ENCODE data around the gene BRME1. TPM values are rescaled to one million over a fixed set of nuclear protein-coding genes. Genes with fewer than 3 reads are reported as not detected.

BRME1 gene
- polyA plus RNA-seq, 1 experiment: 0.12 TPM

DNA sequence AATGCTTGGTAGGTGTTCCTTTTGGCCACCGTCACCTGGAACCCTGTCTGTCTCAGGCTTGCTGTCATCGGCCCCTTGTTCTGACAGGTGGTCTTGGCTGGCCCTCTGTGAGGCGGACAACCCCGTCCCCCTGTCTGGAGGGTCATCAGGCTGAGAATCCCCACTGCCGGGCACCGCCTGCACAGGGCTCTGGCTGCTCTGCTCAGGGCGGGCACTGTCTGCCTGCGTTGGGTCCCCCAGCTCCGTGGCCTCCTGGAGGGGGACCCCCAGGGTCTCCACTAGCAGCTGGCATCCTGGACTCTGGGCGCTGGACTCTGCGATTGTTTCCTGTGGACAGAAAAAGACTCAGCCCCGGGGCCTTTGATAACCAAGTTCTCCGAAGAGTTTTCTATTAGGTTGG, 15.8 kb downstream of the BRME1 start:
- no peak overlapping the region for H3K4me3 ChIP-seq (ENCODE audit: low read depth, low read length)
- peaks cover 8% of the 10 kb centered on the region for H3K27me3 ChIP-seq (ENCODE audit: control insufficient read depth, insufficient read depth, low read length)
- TF ChIP-seq, protein P1, sequence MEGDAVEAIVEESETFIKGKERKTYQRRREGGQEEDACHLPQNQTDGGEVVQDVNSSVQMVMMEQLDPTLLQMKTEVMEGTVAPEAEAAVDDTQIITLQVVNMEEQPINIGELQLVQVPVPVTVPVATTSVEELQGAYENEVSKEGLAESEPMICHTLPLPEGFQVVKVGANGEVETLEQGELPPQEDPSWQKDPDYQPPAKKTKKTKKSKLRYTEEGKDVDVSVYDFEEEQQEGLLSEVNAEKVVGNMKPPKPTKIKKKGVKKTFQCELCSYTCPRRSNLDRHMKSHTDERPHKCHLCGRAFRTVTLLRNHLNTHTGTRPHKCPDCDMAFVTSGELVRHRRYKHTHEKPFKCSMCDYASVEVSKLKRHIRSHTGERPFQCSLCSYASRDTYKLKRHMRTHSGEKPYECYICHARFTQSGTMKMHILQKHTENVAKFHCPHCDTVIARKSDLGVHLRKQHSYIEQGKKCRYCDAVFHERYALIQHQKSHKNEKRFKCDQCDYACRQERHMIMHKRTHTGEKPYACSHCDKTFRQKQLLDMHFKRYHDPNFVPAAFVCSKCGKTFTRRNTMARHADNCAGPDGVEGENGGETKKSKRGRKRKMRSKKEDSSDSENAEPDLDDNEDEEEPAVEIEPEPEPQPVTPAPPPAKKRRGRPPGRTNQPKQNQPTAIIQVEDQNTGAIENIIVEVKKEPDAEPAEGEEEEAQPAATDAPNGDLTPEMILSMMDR (IDR thresholded peaks at IDR 0.05; ENCODE audit: low read depth, low read length): no peak
- no peak overlapping the region for H3K27ac ChIP-seq (ENCODE audit: low read depth, low read length)
- H3K9me3 ChIP-seq (ENCODE audit: control insufficient read depth, insufficient read depth, low read length): no peaks in the 10 kb centered on the region; the same call in 1 of the 2 replicates
- ChIA-PET CTCF (no interaction called here), POLR2A (no interaction called here)
- DNase-seq (ENCODE audit: low read depth, low spot score): no peak

DNA sequence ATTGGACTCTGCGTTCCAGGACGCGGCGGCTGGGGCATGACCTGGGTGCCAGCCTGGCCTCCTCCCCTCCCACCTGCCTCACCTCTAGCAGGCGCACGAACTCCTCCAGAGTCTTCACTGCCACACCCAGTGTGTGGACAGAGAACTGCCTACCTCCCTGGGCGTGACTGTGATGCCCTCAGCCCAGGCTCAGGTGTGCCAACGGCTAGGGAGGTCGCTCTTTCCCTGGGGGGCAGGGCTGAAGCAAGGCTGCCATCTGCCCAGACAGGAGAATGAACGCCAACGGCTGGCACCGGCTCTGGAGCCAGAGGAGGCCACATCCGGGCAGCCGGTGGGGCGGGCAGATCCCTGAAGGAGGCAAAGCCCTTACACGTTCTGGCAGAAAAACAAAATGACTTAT, 17.6 kb downstream of the BRME1 start:
- ChIA-PET CTCF (interaction anchor here (0.9 to 1.2 kb wide), 2 partner anchors 8 to 183 kb away, joined by 3 to 4 read pairs; no protein-coding TSS in a partner anchor), POLR2A (no interaction called here)
- Histone ChIP-seq H3K27ac (ENCODE audit: low read depth, low read length) (no peak overlapping the region), H3K27me3 (ENCODE audit: control insufficient read depth, insufficient read depth, low read length) (peaks cover 10% of the 10 kb centered on the region), H3K4me3 (ENCODE audit: low read depth, low read length) (no peak overlapping the region), H3K9me3 (ENCODE audit: control insufficient read depth, insufficient read depth, low read length) (no peaks in the 10 kb centered on the region; the same call in 1 of the 2 replicates)
- TF ChIP-seq, protein P1 (IDR thresholded peaks at IDR 0.05; ENCODE audit: low read depth, low read length): no peak
- no peak for DNase-seq (ENCODE audit: low read depth, low spot score)

DNA sequence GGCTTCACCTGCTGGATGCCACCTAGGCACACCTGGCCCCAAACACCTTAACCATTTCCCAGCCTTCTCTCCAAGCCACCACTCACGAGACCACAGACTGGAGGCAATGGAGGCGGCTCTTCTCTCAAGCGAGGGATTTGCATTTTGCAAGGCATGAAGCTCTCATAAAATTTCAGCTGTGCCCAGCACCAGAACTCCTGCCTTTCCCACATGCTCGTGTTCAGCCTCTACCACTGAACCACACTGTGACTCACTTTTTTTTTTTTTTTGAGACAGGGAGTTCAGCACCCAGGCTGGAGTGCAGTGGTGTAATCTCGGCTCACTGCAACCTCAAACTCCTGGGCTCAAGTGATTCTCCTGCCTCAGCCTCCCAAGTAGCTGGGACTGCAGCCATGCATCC, 18.4 kb downstream of the BRME1 start:
- no peak for DNase-seq (ENCODE audit: low read depth, low spot score)

DNA sequence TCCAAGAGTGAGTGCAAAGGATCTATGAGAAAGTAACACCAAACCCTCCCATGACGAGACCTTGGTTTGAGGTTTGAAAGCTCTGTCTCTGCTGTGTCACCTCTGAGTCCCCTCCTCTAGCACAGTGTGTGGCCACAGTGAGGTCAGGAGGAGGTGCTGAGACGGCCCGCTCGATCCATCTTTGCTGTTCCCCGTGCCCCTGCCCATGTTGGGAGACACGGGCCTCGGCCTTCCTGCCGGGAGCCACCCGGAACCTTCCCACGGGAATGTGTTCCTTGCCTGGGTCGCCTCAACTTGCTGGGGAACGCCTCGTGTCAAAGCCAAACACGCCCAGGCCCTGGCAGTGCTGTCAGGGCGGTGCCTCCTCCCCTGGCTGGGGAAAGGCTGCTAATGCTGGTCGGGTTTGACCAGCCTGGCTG, 18.9 kb downstream of the BRME1 start:
- Histone ChIP-seq H3K27ac (ENCODE audit: low read depth, low read length) (no peak overlapping the region), H3K9me3 (ENCODE audit: control insufficient read depth, insufficient read depth, low read length) (no peaks in the 10 kb centered on the region; the same call in 1 of the 2 replicates), H3K4me3 (ENCODE audit: low read depth, low read length) (no peak overlapping the region), H3K27me3 (ENCODE audit: control insufficient read depth, insufficient read depth, low read length) (peaks cover 10% of the 10 kb centered on the region)
- ChIA-PET POLR2A (interaction anchor here (0.7 to 1.1 kb wide), 2 partner anchors 119 to 1023 kb away, joined by 3 to 4 read pairs; partner anchors contain the start of gene RFX1), CTCF (interaction anchor here (1.0 to 1.5 kb wide), 2 partner anchors 188 to 249 kb away, joined by 3 to 6 read pairs; partner anchors contain the start of gene ASF1B)
- TF ChIP-seq, protein P1 (IDR thresholded peaks at IDR 0.05; ENCODE audit: low read depth, low read length): no peak
- no peak for DNase-seq (ENCODE audit: low read depth, low spot score)

More for the DNA sequence above, 18.4 kb downstream of the BRME1 start:
- no peak overlapping the region for H3K27ac ChIP-seq (ENCODE audit: low read depth, low read length)
- CTCF ChIA-PET: interaction anchor here (1.0 to 1.5 kb wide), 2 partner anchors 188 to 249 kb away, joined by 3 to 6 read pairs; partner anchors contain the start of gene ASF1B
- TF ChIP-seq, protein P1 (IDR thresholded peaks at IDR 0.05; ENCODE audit: low read depth, low read length): no peak
- no peaks in the 10 kb centered on the region; the same call in 1 of the 2 replicates for H3K9me3 ChIP-seq (ENCODE audit: control insufficient read depth, insufficient read depth, low read length)
- no peak overlapping the region for H3K4me3 ChIP-seq (ENCODE audit: low read depth, low read length)
- H3K27me3 ChIP-seq (ENCODE audit: control insufficient read depth, insufficient read depth, low read length): peaks cover 10% of the 10 kb centered on the region
- POLR2A ChIA-PET: no interaction called here

DNA sequence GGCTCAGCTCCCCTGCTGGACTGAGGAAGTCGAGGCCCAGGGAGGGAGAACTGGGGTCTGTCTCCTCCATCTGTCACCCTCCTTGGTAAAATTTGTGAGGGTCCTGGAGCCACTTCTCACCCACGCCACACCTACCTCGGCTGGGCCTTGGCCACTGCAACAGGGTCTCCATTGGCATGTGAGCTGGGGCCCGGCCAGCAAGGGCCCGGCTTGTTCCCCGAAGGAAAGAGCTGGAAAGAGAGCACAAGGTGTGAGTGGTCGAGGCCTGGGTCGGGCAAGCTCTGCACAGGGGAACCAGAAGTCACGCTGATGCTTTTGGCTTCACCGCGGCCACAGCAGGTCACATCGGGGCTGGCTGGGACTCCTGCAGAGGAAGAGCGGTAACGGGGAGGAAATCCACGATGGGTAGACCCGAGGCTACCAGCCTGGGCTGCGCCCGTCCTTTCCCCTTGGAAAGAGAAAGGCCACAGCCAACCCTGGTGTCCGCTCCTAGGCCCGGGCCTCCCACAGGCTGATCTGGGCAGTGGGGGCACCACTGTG, 20.0 kb downstream of the BRME1 start:
- Histone ChIP-seq H3K4me3 (ENCODE audit: low read depth, low read length) (no peak overlapping the region), H3K27ac (ENCODE audit: low read depth, low read length) (no peak overlapping the region), H3K27me3 (ENCODE audit: control insufficient read depth, insufficient read depth, low read length) (peaks cover 10% of the 10 kb centered on the region), H3K9me3 (ENCODE audit: control insufficient read depth, insufficient read depth, low read length) (no peaks in the 10 kb centered on the region; the same call in 1 of the 2 replicates)
- DNase-seq (ENCODE audit: low read depth, low spot score): no peak
- ChIA-PET CTCF (no interaction called here), POLR2A (interaction anchor here (1.1 kb wide), 2 partner anchors 56 to 120 kb away, joined by 3 to 4 read pairs; partner anchors contain the start of gene RFX1)
- TF ChIP-seq, protein P1 (IDR thresholded peaks at IDR 0.05; ENCODE audit: low read depth, low read length): no peak

Data from AG04450 (cell line).